HG03103 (cell line): ENCODE data around the gene RMND5B.

Experiments
- ATAC-seq: cut with Tn5 transposase; IDR thresholded peaks from one replicate; pipeline ENCODE4 v1.9.1; 2021; ENCODE audit warnings: low read depth; ENCODE audit not compliant: unreplicated experiment

RMND5B gene

GRCh38 chr5:178113141-178113787 is 17.6 kb upstream of the RMND5B start, which contains the start of gene N4BP3:
Gene N4BP3, plus strand, starts transcription at chr5:178113532. Its CDS starts 6,052 bp downstream, at chr5:178119584.
- peak; percentile 60 for ATAC-seq

GRCh38 chr5:178113841-178114324 is 16.9 kb upstream of the RMND5B start:
- no peak for ATAC-seq

- no peak for ATAC-seq
Measured at GRCh38 chr5:178114325-178115135, 16.3 kb upstream of the RMND5B start.

- no peak for ATAC-seq
Measured at GRCh38 chr5:178115136-178115813, 15.5 kb upstream of the RMND5B start.

- no peak for ATAC-seq
Measured at GRCh38 chr5:178115814-178116142, 15.0 kb upstream of the RMND5B start.

GRCh38 chr5:178116143-178116885 is 14.5 kb upstream of the RMND5B start:
- ATAC-seq, result peak; percentile 22

- ATAC-seq, result no peak
Measured at GRCh38 chr5:178117923-178118701, 12.7 kb upstream of the RMND5B start.

GRCh38 chr5:178119915-178120606 is 10.8 kb upstream of the RMND5B start:
- ATAC-seq, result no peak

GRCh38 chr5:178120607-178121357 is 10.0 kb upstream of the RMND5B start:
- ATAC-seq, result peak; percentile 62

- no peak for ATAC-seq
Measured at GRCh38 chr5:178121391-178122276, 9.2 kb upstream of the RMND5B start.

GRCh38 chr5:178122346-178122745 is 8.5 kb upstream of the RMND5B start:
- no peak for ATAC-seq

- ATAC-seq, result no peak
Measured at GRCh38 chr5:178123094-178123965, 7.5 kb upstream of the RMND5B start.

GRCh38 chr5:178123966-178124925 is 6.6 kb upstream of the RMND5B start:
- no peak for ATAC-seq

- ATAC-seq, result no peak
Measured at GRCh38 chr5:178125253-178125906, 5.4 kb upstream of the RMND5B start.

GRCh38 chr5:178126556-178126955 is 4.3 kb upstream of the RMND5B start:
- ATAC-seq, result no peak
